HPDE6-E6E7 (cell line): ENCODE measurements around the gene VASN.

Experiments
- DNase-seq: peaks from one replicate; pipeline ENCODE4 v3.0.0; 2011; ENCODE audit warnings: missing footprints; ENCODE audit errors: extremely low spot score

Gene VASN

GRCh38 chr16:4426021-4426684 is 54.5 kb downstream of the VASN start:
- no peak for DNase-seq

DNA sequence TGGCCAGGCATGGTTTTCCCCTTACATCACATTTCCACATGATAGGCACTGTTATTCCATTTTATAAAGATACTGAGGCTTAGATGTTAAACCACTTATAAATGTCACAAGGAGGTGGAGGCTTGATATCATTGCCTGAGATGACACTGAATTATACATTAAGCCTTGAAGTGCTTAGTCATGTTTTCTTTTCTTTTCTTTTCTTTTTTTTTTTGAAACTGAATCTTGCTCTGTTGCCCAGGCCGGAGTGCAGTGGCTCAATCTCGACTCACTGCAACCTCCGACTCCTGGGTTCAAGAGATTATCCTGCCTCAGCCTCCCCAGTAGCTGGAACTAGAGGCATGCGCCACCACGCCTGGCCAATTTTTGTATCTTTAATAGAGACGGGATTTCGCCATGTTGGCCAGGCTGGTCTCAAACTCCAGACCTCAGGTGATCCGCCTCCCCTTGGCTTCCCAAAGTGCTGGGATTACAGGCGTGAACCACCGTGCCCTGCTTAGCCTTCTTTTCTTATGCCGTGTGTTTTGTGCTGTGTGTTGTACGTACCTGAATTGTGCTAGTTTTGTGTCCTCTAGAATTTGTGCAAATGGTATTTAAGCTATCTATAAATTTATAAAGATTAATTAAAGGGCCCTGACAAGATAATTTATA is 55.2 kb downstream of the VASN start:
- DNase-seq = no peak

- no peak for DNase-seq
Observed at GRCh38 chr16:4428500-4428899, 56.9 kb downstream of the VASN start.

DNA sequence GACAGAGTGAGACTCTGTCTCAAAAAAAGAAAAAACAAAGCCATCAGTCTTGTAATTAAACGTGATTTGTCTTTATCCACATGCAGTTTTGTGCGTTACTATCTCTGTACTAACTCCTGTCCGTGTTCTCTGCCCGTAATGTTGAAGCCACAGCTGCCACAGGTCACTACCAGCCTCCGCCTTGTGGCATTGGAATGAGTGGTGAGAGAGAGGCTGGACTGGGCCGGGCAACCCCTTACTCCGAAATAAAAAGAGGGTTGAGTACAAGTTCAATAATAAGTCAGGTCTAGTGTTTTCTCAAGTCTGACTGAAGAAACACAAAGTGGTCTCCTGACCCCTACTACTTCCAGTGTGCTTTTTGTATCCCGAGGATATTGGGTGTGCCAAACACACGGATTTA is 59.4 kb downstream of the VASN start:
- no peak for DNase-seq
